Testis (tissue), 2 donors: ENCODE measurements around the gene RSAD1.

Source experiments
- POLR2A ChIP-seq: fragments of 450-650 bp; IDR thresholded peaks from one replicate; pipeline ENCODE4 v1.6.1; 2017; ENCODE audit warnings: antibody characterized with exemption, mild to moderate bottlenecking, moderate library complexity
- TF ChIP-seq, protein P1 (sequence below), 3 experiments: fragments of 450-650 bp in 2 of 3; fragments of 200-600 bp in 1 of 3; sonication (generic) in 1 of 3; IDR thresholded peaks; one replicate each; pipeline ENCODE4 v1.5.1; 2016 to 2019; ENCODE audit warnings: antibody characterized with exemption in 3 of 3, mild to moderate bottlenecking in 2 of 3, moderate library complexity in 1 of 3

- TF ChIP-seq POLR2A = no peak
- TF ChIP-seq, protein P1, sequence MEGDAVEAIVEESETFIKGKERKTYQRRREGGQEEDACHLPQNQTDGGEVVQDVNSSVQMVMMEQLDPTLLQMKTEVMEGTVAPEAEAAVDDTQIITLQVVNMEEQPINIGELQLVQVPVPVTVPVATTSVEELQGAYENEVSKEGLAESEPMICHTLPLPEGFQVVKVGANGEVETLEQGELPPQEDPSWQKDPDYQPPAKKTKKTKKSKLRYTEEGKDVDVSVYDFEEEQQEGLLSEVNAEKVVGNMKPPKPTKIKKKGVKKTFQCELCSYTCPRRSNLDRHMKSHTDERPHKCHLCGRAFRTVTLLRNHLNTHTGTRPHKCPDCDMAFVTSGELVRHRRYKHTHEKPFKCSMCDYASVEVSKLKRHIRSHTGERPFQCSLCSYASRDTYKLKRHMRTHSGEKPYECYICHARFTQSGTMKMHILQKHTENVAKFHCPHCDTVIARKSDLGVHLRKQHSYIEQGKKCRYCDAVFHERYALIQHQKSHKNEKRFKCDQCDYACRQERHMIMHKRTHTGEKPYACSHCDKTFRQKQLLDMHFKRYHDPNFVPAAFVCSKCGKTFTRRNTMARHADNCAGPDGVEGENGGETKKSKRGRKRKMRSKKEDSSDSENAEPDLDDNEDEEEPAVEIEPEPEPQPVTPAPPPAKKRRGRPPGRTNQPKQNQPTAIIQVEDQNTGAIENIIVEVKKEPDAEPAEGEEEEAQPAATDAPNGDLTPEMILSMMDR (IDR thresholded peaks at IDR 0.05) = no peak
Measured at GRCh38 chr17:50475362-50475761, 3.3 kb upstream of the RSAD1 start.
